HG03108 (cell line): Measurements from ENCODE around the gene XXYLT1.

ENCODE experiments used
- ATAC-seq: cut with Tn5 transposase; IDR thresholded peaks from one replicate; pipeline ENCODE4 v1.9.1; 2021; ENCODE audit warnings: moderate library complexity; ENCODE audit not compliant: unreplicated experiment

Gene XXYLT1

DNA sequence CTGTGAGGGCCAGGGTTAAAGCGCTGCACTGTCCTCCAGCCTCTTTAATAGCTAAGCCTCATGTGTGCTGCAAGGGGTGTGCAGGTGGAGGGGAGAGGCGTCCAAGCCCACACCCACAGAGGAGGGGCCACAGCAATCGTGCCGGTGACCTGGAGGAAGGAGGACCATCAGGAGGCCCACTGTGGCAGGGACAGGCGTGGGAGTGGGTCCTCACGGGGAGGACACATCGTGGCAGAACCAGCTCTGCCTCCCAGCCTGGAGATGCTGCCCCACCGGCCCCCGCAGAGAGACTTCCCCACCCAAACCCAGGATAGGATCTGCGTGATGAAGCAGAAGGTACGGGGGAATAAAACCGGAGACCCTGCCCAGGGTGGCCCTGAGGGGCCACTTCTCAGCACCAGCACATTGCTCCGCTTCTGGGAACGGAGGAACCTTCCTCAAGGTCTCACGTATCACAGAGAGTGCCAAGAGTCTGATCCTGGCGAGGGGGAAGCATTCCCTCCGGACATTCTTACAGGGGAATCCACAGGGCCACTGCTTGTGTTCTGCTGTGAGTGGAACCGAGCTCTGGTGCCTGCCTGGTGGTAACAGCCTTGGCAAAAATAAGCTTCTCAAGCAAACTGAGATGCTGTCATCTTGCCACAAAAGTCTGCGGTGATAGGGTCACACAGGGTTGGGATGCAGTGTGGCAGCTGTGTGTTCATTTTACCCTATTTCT is 199.8 kb downstream of the XXYLT1 start:
- no peak for ATAC-seq

DNA sequence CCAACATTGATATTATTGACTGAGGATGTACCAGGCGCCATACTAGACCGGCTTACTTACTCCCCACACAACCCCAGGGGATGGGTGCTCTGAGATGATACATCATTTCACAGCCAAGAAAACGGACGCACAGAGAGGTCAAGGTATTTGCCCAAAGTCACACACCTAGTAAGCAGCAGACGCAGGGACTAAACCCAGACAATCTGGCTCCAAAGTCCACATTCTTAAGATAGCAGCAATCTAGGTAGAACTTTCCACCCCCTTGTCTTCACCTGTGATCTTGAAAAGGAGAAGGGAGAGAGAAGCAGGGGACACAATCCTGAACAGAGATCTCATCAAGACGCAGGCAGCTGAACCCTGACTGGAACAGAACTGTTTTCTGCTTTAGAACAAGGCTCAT is 200.6 kb downstream of the XXYLT1 start:
- no peak for ATAC-seq

DNA sequence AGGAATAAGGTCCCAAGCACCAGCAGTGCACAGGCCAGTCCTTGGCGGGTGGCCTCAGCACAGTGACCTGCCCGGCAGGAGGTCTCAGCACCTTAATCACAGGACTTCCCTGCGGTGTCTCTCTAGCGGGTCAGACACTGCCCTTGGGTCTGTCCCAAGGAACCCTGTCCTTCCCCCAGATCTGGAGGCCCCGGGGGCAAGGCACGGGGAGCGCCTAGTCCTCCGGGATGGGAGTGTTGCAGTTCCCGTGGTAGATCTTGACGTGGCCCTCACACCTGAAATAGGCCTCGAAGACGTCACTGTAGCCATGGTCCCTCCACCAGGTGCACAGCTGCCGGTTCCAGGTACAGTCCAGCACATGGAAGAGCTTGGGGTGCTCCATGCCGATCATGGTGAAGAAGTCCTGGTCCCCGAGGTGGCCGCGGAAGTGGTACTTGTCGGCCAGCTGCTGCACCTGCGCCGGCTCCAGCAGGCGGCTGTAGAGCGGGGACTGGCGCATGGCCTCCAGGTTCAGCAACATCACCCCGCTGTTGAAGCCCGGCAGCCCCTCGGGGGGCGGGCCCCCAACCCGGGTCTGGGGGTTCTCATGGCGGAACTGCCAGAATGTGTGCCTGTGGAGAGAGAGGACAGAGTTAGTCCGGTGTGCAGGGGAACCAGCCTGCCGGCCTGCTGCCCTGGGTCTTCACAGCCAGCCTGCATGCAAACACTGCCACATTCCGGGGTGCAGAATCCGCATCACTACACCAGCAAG is 201.3 kb downstream of the XXYLT1 start:
- ATAC-seq: no peak

- ATAC-seq: no peak
Observed at GRCh38 chr3:195068084-195069080, 202.6 kb downstream of the XXYLT1 start.

DNA sequence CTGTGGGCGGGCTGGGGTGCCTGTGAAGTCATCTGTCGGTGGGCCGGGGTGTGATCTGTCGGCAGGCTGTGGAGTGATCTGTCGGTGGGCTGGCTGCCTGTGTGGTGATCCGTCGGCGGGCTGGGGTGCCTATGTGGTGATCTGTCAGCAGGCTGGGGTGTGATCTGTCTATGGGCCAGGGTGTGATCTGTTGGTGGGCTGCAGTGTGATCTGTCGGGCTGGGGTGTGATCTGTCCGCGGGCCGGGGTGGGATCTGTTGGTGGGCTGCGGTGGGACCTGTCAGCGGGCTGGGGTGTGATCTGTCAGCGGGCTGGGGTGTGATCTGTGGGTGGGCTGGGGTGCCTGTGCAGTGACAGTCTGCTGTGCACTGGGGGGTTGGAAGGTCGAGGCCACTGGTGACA is 204.5 kb downstream of the XXYLT1 start:
- ATAC-seq: no peak

- no peak for ATAC-seq
Observed at GRCh38 chr3:195065864-195066185, 205.1 kb downstream of the XXYLT1 start.

- no peak for ATAC-seq
Observed at GRCh38 chr3:195065142-195065863, 205.7 kb downstream of the XXYLT1 start.

DNA sequence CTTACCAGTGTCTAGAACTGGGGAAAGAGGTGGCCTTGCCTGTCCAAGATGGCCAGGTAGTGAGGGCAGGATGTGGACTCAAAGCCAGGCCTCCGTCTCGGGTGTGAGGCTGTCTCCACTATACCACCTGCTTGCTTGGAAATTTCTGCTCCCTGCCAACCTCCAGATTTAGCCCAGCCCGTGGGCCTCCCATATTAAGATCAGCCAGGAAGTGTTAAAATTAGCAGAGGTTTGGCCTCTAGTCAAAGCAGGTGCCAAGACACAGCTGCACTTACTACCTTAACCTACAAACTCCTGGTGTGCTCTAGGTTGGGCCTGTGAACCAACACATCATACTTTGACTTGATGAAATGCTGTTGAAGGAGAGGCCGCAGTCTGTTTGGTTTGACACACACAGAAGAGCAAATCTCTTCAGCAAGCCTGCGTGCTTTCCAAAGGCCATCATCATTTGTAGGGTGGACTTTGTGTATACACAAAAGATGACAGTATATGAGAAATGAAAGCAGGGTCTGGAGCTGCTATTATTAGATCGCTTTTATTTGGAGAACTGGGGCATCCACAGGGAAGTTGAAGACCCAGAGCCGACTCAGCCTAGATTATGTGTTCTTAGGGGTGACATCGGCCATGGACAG is 206.5 kb downstream of the XXYLT1 start:
- ATAC-seq: no peak

DNA sequence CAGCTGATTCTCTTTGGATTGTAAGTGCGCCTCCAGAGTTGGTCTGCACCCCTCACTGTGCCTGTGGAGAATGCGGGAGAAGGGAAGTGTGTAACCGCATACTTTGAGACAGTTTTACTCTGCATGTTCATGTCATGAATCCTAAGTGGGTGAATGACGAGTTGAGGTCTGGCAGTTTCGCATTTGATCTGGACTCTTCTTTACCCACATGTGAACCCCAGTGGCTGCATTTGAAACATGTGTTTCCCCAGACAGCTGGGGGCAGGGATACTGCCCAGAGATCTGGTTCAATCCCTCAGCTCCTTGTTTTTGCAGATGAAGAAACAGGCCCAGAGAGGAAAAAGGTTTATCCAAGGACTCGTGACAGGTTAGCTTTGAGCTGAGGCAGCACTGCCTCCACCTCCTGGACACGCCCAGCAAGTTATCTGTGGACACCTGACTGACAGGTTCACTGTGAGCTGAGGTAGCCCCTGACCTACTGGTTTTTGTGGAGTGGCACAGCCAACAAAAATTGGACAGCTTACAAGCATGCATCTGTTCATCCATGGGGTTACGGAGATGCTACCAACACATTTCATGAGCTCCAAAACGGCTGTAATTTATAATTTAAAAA is 207.3 kb downstream of the XXYLT1 start:
- ATAC-seq: no peak

GRCh38 chr3:195062866-195063540 is 208.0 kb downstream of the XXYLT1 start:
- no peak for ATAC-seq

DNA sequence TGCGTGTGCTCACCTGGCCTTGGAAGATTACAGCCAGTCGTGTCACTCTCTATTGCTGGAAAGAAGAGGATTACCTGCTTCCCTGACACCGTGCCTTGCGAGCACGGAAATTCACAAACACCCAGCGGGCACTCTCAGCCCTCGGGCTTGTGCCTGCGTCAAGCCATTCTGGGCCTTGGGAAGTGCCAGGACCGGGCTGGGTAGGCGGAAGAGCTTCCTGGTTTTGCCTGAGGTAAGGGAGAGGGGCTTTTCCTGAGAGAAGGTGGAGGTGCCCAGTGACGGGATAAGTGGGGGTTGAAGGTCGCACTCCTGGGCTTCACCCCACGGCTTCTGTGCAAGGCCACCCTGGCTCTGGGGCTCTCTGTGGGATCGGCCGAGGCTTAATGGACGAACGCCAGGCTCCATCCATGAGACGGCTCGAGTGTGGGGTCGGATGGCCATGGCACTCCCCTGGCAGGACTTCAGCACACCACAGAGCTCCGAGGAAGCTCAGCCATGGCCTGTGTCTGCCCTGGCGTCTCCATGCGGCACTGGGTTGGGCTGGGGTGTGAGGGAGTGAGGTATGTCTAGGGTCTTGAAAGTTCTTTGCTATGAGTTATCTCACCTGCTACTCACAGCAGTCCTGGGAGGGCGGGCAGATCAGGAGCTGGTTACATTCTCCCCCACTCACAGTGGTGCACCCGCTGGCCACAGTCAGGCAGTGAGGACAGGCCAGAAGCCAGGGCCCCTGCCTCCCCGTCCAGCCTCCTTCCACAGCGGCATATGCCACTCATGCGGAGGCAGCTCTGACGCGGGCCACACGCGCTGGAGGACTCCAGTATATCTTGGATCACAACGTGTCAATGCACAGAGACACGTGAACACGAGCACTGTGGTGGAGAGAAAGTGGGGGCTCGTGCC is 209.0 kb downstream of the XXYLT1 start:
- no peak for ATAC-seq

DNA sequence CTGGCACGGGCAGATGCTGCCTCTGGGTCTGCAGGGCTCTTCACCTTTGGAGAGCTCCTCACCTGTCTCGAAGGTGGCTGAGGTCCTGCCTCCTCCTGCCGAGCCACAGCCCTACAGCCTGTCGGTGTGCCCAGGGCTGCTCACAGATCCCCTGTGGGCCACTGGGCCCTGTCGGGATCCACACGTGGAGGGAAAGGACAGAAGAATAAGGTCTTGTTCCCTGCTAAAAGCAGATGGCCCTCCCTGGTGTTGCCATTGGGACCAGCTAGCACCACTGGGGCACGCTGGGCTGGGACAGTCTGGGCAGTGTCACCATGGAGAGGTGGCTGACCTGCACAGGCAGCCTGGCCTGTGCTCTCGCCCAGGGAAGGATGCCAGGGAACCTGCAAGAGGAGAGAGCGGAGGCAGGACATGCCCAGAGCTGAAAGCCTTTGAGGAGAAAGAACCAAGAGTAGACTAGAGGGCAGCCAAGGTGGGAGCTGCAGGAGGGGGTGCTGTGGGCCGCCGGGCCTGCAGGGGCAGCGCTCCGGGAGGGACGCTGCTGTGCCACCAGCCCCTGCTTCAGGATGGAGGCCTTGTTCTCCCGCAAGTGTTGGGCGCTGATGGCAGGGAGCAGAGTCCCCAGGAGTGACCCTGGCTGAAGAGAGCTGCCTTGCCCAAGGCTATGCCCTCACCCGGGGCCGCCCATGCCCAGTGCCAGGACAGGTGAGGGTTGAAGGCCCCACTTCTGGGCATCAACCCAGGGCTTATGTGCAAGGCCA is 210.2 kb downstream of the XXYLT1 start:
- ATAC-seq: no peak

GRCh38 chr3:195060217-195060481 is 210.8 kb downstream of the XXYLT1 start:
- ATAC-seq: no peak

- ATAC-seq: no peak
Observed at GRCh38 chr3:195059471-195060216, 211.3 kb downstream of the XXYLT1 start.

- no peak for ATAC-seq
Observed at GRCh38 chr3:195059006-195059350, 212.0 kb downstream of the XXYLT1 start.

DNA sequence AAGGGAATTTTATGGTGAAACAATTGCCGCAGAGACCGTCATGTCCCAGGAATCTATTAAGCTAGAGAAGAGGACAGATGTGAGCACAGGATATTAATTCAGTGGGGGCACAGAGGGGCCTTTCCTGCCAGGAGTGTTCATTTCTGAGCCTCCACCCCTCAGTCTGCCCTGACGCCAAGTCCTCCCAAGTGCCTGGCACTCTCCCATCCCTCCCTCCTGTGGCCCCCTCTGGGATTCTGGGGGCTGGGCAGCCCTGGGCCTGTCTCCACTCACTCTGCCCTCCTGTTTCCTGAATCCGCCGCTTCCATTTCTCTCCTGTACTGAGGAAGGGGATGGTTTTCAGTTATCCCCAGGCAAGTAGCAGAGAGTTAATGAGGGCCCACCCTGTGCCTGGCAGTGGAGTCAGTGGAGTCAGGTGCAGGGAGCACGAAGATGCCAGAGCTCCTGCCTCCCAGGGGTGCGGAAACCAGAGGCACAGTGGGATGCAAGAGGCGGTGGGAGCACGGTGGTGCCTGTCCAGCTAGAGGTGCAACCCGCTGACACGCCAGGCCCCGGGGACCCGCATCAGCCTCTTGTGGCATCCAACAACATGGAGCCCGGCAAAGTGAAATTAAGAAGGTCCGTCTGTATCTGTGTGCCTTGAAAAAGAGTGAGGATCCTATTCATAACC is 212.5 kb downstream of the XXYLT1 start:
- ATAC-seq: no peak

- no peak for ATAC-seq
Observed at GRCh38 chr3:195057716-195058115, 213.2 kb downstream of the XXYLT1 start.
